Panc1 (cell line): ENCODE measurements around the gene WDR35. TPM values are rescaled to one million over a fixed set of nuclear protein-coding genes. Genes with fewer than 3 reads are reported as not detected.

Experiments
- ATAC-seq: fragments of 200-7000 bp; cut with Tn5 transposase; 2 replicates; pipeline ENCODE4 v1.9.1; 2020; ENCODE audit warnings: mild to moderate bottlenecking, moderate library complexity
- BruUV-seq: library from RNA; stranded (reverse); fragments of 400-500 nt; replicated peaks from 2 replicates; lab custom pipeline; 2021; lab: Mats Ljungman, UMichigan
- CTCF ChIA-PET: fragments of 300-600 bp; sonication (Branson Sonifier 250); formaldehyde crosslinking; loops from one replicate; lab custom pipeline; 2022; ENCODE audit warnings: antibody characterized with exemption; lab: Charles Lee
- POLR2A ChIA-PET: fragments of 300-600 bp; sonication (Branson Sonifier 250); formaldehyde crosslinking; loops from one replicate; lab custom pipeline; 2022; ENCODE audit warnings: antibody characterized with exemption; lab: Charles Lee
- DNase-seq: peaks from one replicate; pipeline ENCODE4 v3.0.0-alpha.2; 2010; ENCODE audit warnings: low read depth, low spot score
- H3K27ac ChIP-seq: 2 replicates; pipeline ENCODE4 v1.5.1; 2011; ENCODE audit warnings: mild to moderate bottlenecking, low read length, inconsistent platforms
- H3K27me3 ChIP-seq: fragments of 200-500 bp; sonication (Bioruptor generic); 2 replicates; pipeline ENCODE4 v1.6.0; 2014; ENCODE audit warnings: low read length, inconsistent platforms; ENCODE audit not compliant: control insufficient read depth, insufficient read depth
- H3K36me3 ChIP-seq: fragments of 200-500 bp; sonication (Bioruptor generic); 2 replicates; pipeline ENCODE4 v1.5.1; 2014; ENCODE audit warnings: inconsistent platforms, mild to moderate bottlenecking, low read length, moderate library complexity; ENCODE audit not compliant: control insufficient read depth, insufficient read depth
- H3K4me1 ChIP-seq: 2 replicates; pipeline ENCODE4 v1.5.1; 2011; ENCODE audit warnings: inconsistent platforms, mild to moderate bottlenecking, low read length, moderate library complexity; ENCODE audit not compliant: control insufficient read depth, insufficient read depth
- H3K4me3 ChIP-seq, 2 experiments: 2 replicates each; pipeline ENCODE4 v1.5.1; 2011 to 2012; ENCODE audit warnings: low read depth in 2 of 2, low read length in 2 of 2, mild to moderate bottlenecking in 2 of 2, inconsistent platforms in 1 of 2, moderate library complexity in 1 of 2
- H3K9me3 ChIP-seq: fragments of 200-500 bp; sonication (Bioruptor generic); 2 replicates; pipeline ENCODE4 v1.5.1; 2014; ENCODE audit warnings: low read depth, mild to moderate bottlenecking, inconsistent platforms, low read length, moderate library complexity; ENCODE audit not compliant: control insufficient read depth, insufficient read depth
- CTCF ChIP-seq: fragments of 450-650 bp; IDR thresholded peaks from 2 replicates; pipeline ENCODE4 v1.5.1; 2017; ENCODE audit warnings: mild to moderate bottlenecking
- POLR2AphosphoS5 ChIP-seq: IDR thresholded peaks from 2 replicates; pipeline ENCODE4 v1.6.1; 2012; ENCODE audit warnings: mild to moderate bottlenecking, low read depth, low read length, moderate library complexity
- REST ChIP-seq, 2 experiments: IDR thresholded peaks; 2 replicates each; pipeline ENCODE4 v1.6.1; 2011 to 2012; ENCODE audit warnings: low read depth in 2 of 2, control low read depth in 1 of 2, low read length in 1 of 2, mild to moderate bottlenecking in 1 of 2, moderate library complexity in 1 of 2; ENCODE audit not compliant: insufficient read depth in 1 of 2
- SIN3A ChIP-seq: IDR thresholded peaks from 2 replicates; pipeline ENCODE4 v1.6.1; 2012; ENCODE audit warnings: low read depth, mild to moderate bottlenecking, low read length, moderate library complexity, borderline replicate concordance; ENCODE audit not compliant: insufficient read depth
- TCF7L2 ChIP-seq: IDR thresholded peaks from 2 replicates; pipeline ENCODE4 v1.6.1; 2011; ENCODE audit warnings: mild to moderate bottlenecking, low read depth, low read length, inconsistent platforms
- in situ Hi-C: cut with HindIII; loops from 2 replicates; pipeline ENCODE4 v1.10.0; 2016; ENCODE audit warnings: low sequenced_read_pairs, low pct_unique_long_range_greater_than_20kb
- intact Hi-C: fragments of 100-400 bp; cut with micrococcal nuclease; formaldehyde crosslinking; loops from one replicate; pipeline ENCODE4 v1.10.0; 2022; ENCODE audit not compliant: unreplicated experiment
- total RNA-seq: library from RNA; stranded (reverse); gene quantifications from one replicate; pipeline ENCODE4 v1.2.1, GENCODE V29; 2021; ENCODE audit not compliant: unreplicated experiment

The WDR35 gene
- total RNA-seq, 1 experiment from 2014 or later = 13.8 TPM

DNA sequence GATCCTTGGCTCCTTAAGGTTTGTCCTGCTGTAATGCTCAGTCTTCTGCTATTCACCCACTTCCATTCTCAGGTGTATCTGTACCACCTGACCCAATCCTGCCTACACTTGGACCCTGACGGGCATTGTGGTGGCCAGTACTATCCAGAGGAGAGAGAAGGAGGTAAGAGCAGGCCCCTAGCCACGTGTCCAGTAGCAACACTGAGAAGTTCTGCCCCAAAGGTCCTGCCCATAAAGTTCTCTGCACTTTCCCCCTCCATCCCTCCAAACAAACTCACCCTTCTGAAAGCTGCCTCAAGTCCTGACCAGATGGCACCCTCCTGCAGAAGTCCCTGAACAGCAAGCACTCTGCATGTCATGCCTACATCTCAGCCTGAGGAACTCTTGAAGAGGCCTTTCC, 106.4 kb downstream of the WDR35 start:
- BruUV-seq = no TSS peak
- ChIA-PET CTCF (interaction anchor here (0.5 kb wide), 1 partner anchor 1321 kb away, joined by 3 read pairs; no protein-coding TSS in a partner anchor), POLR2A (no interaction called here)
- in situ Hi-C loops = no loop called here
- Histone ChIP-seq H3K4me3 (no peak overlapping the region), H3K27me3 (no peaks in the 10 kb centered on the region), H3K4me1 (no peaks in the 10 kb centered on the region), H3K36me3 (no peaks in the 10 kb centered on the region), H3K9me3 (no peaks in the 10 kb centered on the region), H3K27ac (no peak overlapping the region)
- DNase-seq = no peak
- no peak for ATAC-seq
- TF ChIP-seq POLR2AphosphoS5 = no peak
- intact Hi-C loops = no loop called here

GRCh38 chr2:19882286-19882685, 107.6 kb downstream of the WDR35 start:
- intact Hi-C loops = no loop called here
- Histone ChIP-seq H3K27me3 (no peaks in the 10 kb centered on the region), H3K27ac (no peak overlapping the region), H3K4me1 (no peaks in the 10 kb centered on the region), H3K4me3 (no peak overlapping the region), H3K36me3 (no peaks in the 10 kb centered on the region), H3K9me3 (no peaks in the 10 kb centered on the region)
- in situ Hi-C loops = no loop called here
- TF ChIP-seq POLR2AphosphoS5 = no peak
- TF ChIP-seq SIN3A = no peak
- TF ChIP-seq REST (IDR thresholded peaks at IDR 0.05; ENCODE audit: insufficient read depth in 1 of 2, low read depth in 2 of 2, low read length in 1 of 2) = no peak
- no peak for TF ChIP-seq TCF7L2
- TF ChIP-seq CTCF = no peak
- BruUV-seq = no TSS peak
- ChIA-PET CTCF (no interaction called here), POLR2A (no interaction called here)
- ATAC-seq = no peak
- no peak for DNase-seq

GRCh38 chr2:19881908-19882265, 108.0 kb downstream of the WDR35 start:
- H3K36me3 ChIP-seq = no peaks in the 10 kb centered on the region
- intact Hi-C loops = no loop called here

More at GRCh38 chr2:19881908-19882265, 108.0 kb downstream of the WDR35 start:
- ATAC-seq = no peak
- Histone ChIP-seq H3K4me3 (no peak overlapping the region), H3K27me3 (no peaks in the 10 kb centered on the region), H3K27ac (no peak overlapping the region), H3K4me1 (no peaks in the 10 kb centered on the region), H3K9me3 (no peaks in the 10 kb centered on the region)
- ChIA-PET POLR2A (no interaction called here), CTCF (no interaction called here)
- no peak for DNase-seq
- no TSS peak for BruUV-seq
- no peak for TF ChIP-seq TCF7L2
- no peak for TF ChIP-seq SIN3A
- no peak for TF ChIP-seq REST (IDR thresholded peaks at IDR 0.05; ENCODE audit: insufficient read depth in 1 of 2, low read depth in 2 of 2, low read length in 1 of 2)
- TF ChIP-seq CTCF = no peak
- no peak for TF ChIP-seq POLR2AphosphoS5
- in situ Hi-C loops = no loop called here
